ENCODE data around the gene GGPS1.

GRCh38 chr1:235330918-235331285, 2.5 kb downstream of the GGPS1 start:
- TF ChIP-seq PATZ1 (CRISPR knock-in tag; IDR thresholded peaks at IDR 0.05; ENCODE audit: borderline replicate concordance) (no peak), ZNF565 (CRISPR knock-in tag; conservative IDR thresholded peaks at IDR 0.05; ENCODE audit: low read depth) (no peak), ZC3H10 (CRISPR knock-in tag; IDR thresholded peaks at IDR 0.05) (no peak), ARNTL (CRISPR knock-in tag; IDR thresholded peaks at IDR 0.05; ENCODE audit: borderline replicate concordance, low read depth) (no peak), ESRRG (CRISPR knock-in tag; IDR thresholded peaks at IDR 0.05) (no peak), ZFP30 (CRISPR knock-in tag; IDR thresholded peaks at IDR 0.05) (no peak), ZFP3 (CRISPR knock-in tag; IDR thresholded peaks at IDR 0.05) (no peak), PPARA (CRISPR knock-in tag; IDR thresholded peaks at IDR 0.05; ENCODE audit: borderline replicate concordance) (no peak), SNAI2 (CRISPR knock-in tag; IDR thresholded peaks at IDR 0.05) (no peak), CREB5 (CRISPR knock-in tag; IDR thresholded peaks at IDR 0.05; ENCODE audit: low read depth) (no peak), ZNF8 (CRISPR knock-in tag; IDR thresholded peaks at IDR 0.05) (no peak), RARB (CRISPR knock-in tag; IDR thresholded peaks at IDR 0.05) (no peak), ISL1 (CRISPR knock-in tag; IDR thresholded peaks at IDR 0.05) (no peak), BACH2 (CRISPR knock-in tag; IDR thresholded peaks at IDR 0.05; ENCODE audit: borderline replicate concordance) (no peak)
